SK-N-SH (cell line): ENCODE measurements around the gene TMEM185A.

ENCODE experiments used
- CHD2 ChIP-seq: fragments of 150-350 bp; IDR thresholded peaks from 2 replicates; pipeline ENCODE4 v1.6.1; 2018; ENCODE audit warnings: low read length; ENCODE audit not compliant: partially characterized antibody
- CTCF ChIP-seq: fragments of 200-600 bp; sonication (generic); IDR thresholded peaks from 2 replicates; pipeline ENCODE4 v1.6.1; 2017; ENCODE audit warnings: antibody characterized with exemption, mild to moderate bottlenecking, moderate library complexity
- EP300 ChIP-seq, 2 experiments: IDR thresholded peaks; 2 replicates each; pipeline versions ENCODE4 v1.4.0 to v1.6.1; 2012; ENCODE audit warnings: borderline replicate concordance in 1 of 2, low read depth in 1 of 2, low read length in 1 of 2
- EZH2phosphoT487 ChIP-seq: fragments of 200-600 bp; sonication (generic); IDR thresholded peaks from 2 replicates; pipeline ENCODE4 v1.6.1; 2017; ENCODE audit warnings: low read depth, mixed run types, mild to moderate bottlenecking, antibody characterized with exemption, moderate library complexity, borderline replicate concordance
- FOSL2 ChIP-seq: IDR thresholded peaks from 2 replicates; pipeline ENCODE4 v1.4.0; 2012; ENCODE audit warnings: low read depth, mild to moderate bottlenecking, moderate library complexity, borderline replicate concordance
- JUND ChIP-seq: IDR thresholded peaks from 2 replicates; pipeline ENCODE4 v1.4.0; 2012
- MAX ChIP-seq: IDR thresholded peaks from 2 replicates; pipeline ENCODE4 v1.4.0; 2012; ENCODE audit warnings: low read depth
- MEF2A ChIP-seq: IDR thresholded peaks from 2 replicates; pipeline ENCODE4 v1.4.0; 2012; ENCODE audit warnings: low read depth, borderline replicate concordance
- MXI1 ChIP-seq: IDR thresholded peaks from 2 replicates; pipeline ENCODE4 v1.6.1; 2012; ENCODE audit warnings: mild to moderate bottlenecking, low read depth, low read length, improper control_type of control experiment
- NRF1 ChIP-seq: IDR thresholded peaks from 2 replicates; pipeline ENCODE4 v1.6.1; 2012; ENCODE audit warnings: low read depth, mild to moderate bottlenecking, low read length
- PBX3 ChIP-seq: IDR thresholded peaks from 2 replicates; pipeline ENCODE4; 2012
- POLR2AphosphoS5 ChIP-seq: IDR thresholded peaks from 2 replicates; pipeline ENCODE4 v1.6.1; 2012; ENCODE audit warnings: low read depth, low read length
- TAF1 ChIP-seq: IDR thresholded peaks from 2 replicates; pipeline ENCODE4 v1.6.1; 2012; ENCODE audit warnings: low read depth, mild to moderate bottlenecking, low read length, moderate library complexity, borderline replicate concordance
- TEAD4 ChIP-seq: IDR thresholded peaks from 2 replicates; pipeline ENCODE4 v1.4.0; 2012; ENCODE audit warnings: mild to moderate bottlenecking, borderline replicate concordance; ENCODE audit not compliant: insufficient read depth

GRCh38 chrX:149630681-149631233 lies 835 bp downstream of the TMEM185A start:
- TF ChIP-seq EP300 (IDR thresholded peaks at IDR 0.05; ENCODE audit: borderline replicate concordance in 1 of 2, low read depth in 1 of 2, low read length in 1 of 2) (no peak), CTCF (peak; percentile 34), TEAD4 (no peak), TAF1 (no peak), MEF2A (no peak), CHD2 (no peak), PBX3 (no peak), EZH2phosphoT487 (no peak), MXI1 (no peak), MAX (no peak), JUND (no peak), NRF1 (no peak), POLR2AphosphoS5 (no peak), FOSL2 (no peak)
